ENCODE data around the gene FAM170B.

FAM170B gene

DNA sequence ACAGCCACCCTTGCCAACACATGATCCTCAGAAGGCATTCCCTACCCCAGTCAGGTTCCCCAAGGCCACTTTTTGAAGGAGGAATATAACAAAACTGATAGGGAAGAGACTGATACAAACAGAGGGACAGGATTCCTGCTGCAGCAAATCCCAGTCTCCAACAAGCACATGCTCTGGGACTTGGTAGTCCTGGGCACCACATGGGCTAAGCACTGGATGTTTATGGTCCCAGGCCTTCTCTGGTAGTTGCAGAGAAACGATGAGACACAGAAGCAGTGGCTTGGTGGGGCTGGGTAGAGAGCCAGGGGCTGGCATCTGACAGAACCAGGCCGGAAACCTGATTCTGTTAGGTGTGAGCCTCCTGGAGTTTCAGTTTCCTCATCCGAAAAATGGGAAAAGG is 21.7 kb downstream of the FAM170B start:
- Histone ChIP-seq H3K4me3 (ENCODE audit: low read depth, low read length) (no peak overlapping the region), H2BK120ac (ENCODE audit: insufficient read depth, low read length, poor library complexity) (no peak overlapping the region), H3K14ac (ENCODE audit: low read length) (no peak overlapping the region), H2AK5ac (ENCODE audit: low read length) (no peak overlapping the region), H2BK5ac (ENCODE audit: low read depth, low read length, poor library complexity) (no peak overlapping the region), H2BK12ac (ENCODE audit: low read length) (no peak overlapping the region), H4K12ac (ENCODE audit: low read depth, low read length) (no peak overlapping the region), H3K4me2 (ENCODE audit: low read length) (no peak overlapping the region), H3K9ac (ENCODE audit: low read length) (no peak overlapping the region), H4K91ac (ENCODE audit: low read depth, low read length) (no peak overlapping the region), H3K23ac (ENCODE audit: low read length) (no peak overlapping the region), H2AFZ (ENCODE audit: insufficient read depth, low read length, poor library complexity) (no peak overlapping the region), H3K27me3 (ENCODE audit: insufficient read depth, low read length) (peaks cover 6% of the 10 kb centered on the region), H3K79me1 (ENCODE audit: low read length) (no peaks in the 10 kb centered on the region), H4K8ac (ENCODE audit: low read depth, low read length) (no peak overlapping the region), H3K4ac (ENCODE audit: low read depth, low read length) (no peak overlapping the region), H3K27ac (ENCODE audit: low read depth, low read length) (no peak overlapping the region), H3K36me3 (ENCODE audit: control insufficient read depth in 1 of 2, insufficient read depth in 2 of 2, low read length in 2 of 2) (no peaks in the 10 kb centered on the region), H3K4me1 (ENCODE audit: control insufficient read depth in 1 of 2, insufficient read depth in 2 of 2, low read length in 2 of 2) (peaks cover 2 to 4% of the 10 kb centered on the region in 2 experiments), H3K79me2 (ENCODE audit: control insufficient read depth, insufficient read depth, low read length, poor library complexity) (no peaks in the 10 kb centered on the region), H3K18ac (ENCODE audit: low read length) (no peak overlapping the region), H3K9me3 (ENCODE audit: insufficient read depth, low read depth, low read length) (peaks cover 2% of the 10 kb centered on the region)
- DNase-seq: no peak
- WGBS (ENCODE audit: extremely low coverage, insufficient coverage, insufficient read length): no CpG with 5 or more reads among the region's 3 CpGs

DNA sequence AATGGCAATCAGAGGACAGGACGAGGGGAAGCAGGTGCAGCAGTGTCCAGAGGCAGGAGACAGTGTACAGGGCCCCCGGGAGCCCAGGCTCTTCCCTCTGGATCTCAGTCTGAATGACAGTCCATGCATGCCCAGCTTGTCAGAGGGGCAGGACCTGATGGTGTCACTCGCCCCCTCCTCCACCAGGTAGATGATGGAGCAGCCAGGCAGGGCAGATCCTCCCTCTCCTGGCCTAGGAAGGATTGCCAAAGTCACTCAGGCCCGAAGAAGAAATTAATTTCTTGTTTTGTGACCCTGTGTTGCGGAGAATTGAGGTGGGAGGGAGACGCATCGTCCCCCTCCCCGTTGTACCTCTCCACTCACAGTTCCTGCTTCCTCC is 22.5 kb downstream of the FAM170B start:
- no peak overlapping the region for H2BK5ac ChIP-seq (ENCODE audit: low read depth, low read length, poor library complexity)
- no peak overlapping the region for H3K14ac ChIP-seq (ENCODE audit: low read length)
- H3K79me2 ChIP-seq (ENCODE audit: control insufficient read depth, insufficient read depth, low read length, poor library complexity): no peaks in the 10 kb centered on the region
- no CpG with 5 or more reads among the region's 8 CpGs for WGBS (ENCODE audit: extremely low coverage, insufficient coverage, insufficient read length)
- H3K27me3 ChIP-seq (ENCODE audit: insufficient read depth, low read length): peaks cover 6% of the 10 kb centered on the region
- no peaks in the 10 kb centered on the region for H3K79me1 ChIP-seq (ENCODE audit: low read length)
- no peak overlapping the region for H3K27ac ChIP-seq (ENCODE audit: low read depth, low read length)
- DNase-seq: no peak
- H3K9ac ChIP-seq (ENCODE audit: low read length): no peak overlapping the region
- no peak overlapping the region for H2BK120ac ChIP-seq (ENCODE audit: insufficient read depth, low read length, poor library complexity)
- no peak overlapping the region for H4K91ac ChIP-seq (ENCODE audit: low read depth, low read length)
- no peak overlapping the region for H3K4ac ChIP-seq (ENCODE audit: low read depth, low read length)
- H3K36me3 ChIP-seq (ENCODE audit: control insufficient read depth in 1 of 2, insufficient read depth in 2 of 2, low read length in 2 of 2): no peaks in the 10 kb centered on the region
- no peak overlapping the region for H4K12ac ChIP-seq (ENCODE audit: low read depth, low read length)
- no peak overlapping the region for H2BK12ac ChIP-seq (ENCODE audit: low read length)
- H3K18ac ChIP-seq (ENCODE audit: low read length): no peak overlapping the region
- no peak overlapping the region for H3K23ac ChIP-seq (ENCODE audit: low read length)
- no peak overlapping the region for H2AK5ac ChIP-seq (ENCODE audit: low read length)
- H3K9me3 ChIP-seq (ENCODE audit: insufficient read depth, low read depth, low read length): peaks cover 2% of the 10 kb centered on the region
- no peak overlapping the region for H3K4me3 ChIP-seq (ENCODE audit: low read depth, low read length)
- H3K4me1 ChIP-seq (ENCODE audit: control insufficient read depth in 1 of 2, insufficient read depth in 2 of 2, low read length in 2 of 2): peaks cover 2 to 4% of the 10 kb centered on the region in 2 experiments
- no peak overlapping the region for H2AFZ ChIP-seq (ENCODE audit: insufficient read depth, low read length, poor library complexity)
- H3K4me2 ChIP-seq (ENCODE audit: low read length): no peak overlapping the region
- H4K8ac ChIP-seq (ENCODE audit: low read depth, low read length): no peak overlapping the region

DNA sequence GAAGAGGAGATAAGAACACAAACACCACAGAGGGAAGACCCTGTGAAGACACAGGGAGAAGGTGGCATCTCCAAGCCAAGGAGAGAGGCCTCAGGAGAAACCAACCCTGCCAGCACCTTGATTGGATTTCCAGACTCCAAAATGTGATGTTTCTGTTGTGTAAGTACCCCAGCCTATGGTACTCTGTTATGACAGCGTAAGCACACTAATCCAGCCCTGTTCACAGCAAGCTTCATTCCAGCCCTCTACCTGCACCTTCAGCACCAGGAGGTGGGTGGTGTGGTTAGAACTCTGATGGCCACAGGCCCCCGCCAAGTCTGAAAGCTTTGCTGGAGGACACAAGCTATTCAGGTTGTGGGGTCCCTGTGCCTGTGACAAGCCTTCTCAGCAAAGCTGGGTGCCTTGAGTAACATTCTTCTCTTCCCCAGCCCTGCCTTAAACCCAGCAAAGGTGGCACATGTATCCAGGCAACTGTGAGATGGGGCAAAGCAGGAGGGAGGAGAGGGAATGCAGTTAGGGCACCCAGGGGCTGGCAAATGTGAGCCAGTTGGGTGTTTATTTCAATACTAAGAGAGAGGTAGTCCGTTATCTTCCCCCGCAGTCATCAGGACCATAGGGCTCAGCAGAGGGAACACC is 23.0 kb downstream of the FAM170B start:
- Histone ChIP-seq H2AFZ (ENCODE audit: insufficient read depth, low read length, poor library complexity) (no peak overlapping the region), H2BK12ac (ENCODE audit: low read length) (no peak overlapping the region), H2AK5ac (ENCODE audit: low read length) (no peak overlapping the region), H3K4me3 (ENCODE audit: low read depth, low read length) (no peak overlapping the region), H3K79me1 (ENCODE audit: low read length) (no peaks in the 10 kb centered on the region), H3K4me1 (ENCODE audit: control insufficient read depth in 1 of 2, insufficient read depth in 2 of 2, low read length in 2 of 2) (peaks cover 2 to 4% of the 10 kb centered on the region in 2 experiments), H3K23ac (ENCODE audit: low read length) (no peak overlapping the region), H3K27me3 (ENCODE audit: insufficient read depth, low read length) (peaks cover 6% of the 10 kb centered on the region), H4K8ac (ENCODE audit: low read depth, low read length) (no peak overlapping the region), H3K18ac (ENCODE audit: low read length) (no peak overlapping the region), H2BK120ac (ENCODE audit: insufficient read depth, low read length, poor library complexity) (no peak overlapping the region), H3K9me3 (ENCODE audit: insufficient read depth, low read depth, low read length) (peaks cover 2% of the 10 kb centered on the region), H4K91ac (ENCODE audit: low read depth, low read length) (no peak overlapping the region), H4K12ac (ENCODE audit: low read depth, low read length) (no peak overlapping the region), H3K4me2 (ENCODE audit: low read length) (no peak overlapping the region), H2BK5ac (ENCODE audit: low read depth, low read length, poor library complexity) (no peak overlapping the region), H3K27ac (ENCODE audit: low read depth, low read length) (no peak overlapping the region), H3K14ac (ENCODE audit: low read length) (no peak overlapping the region), H3K4ac (ENCODE audit: low read depth, low read length) (no peak overlapping the region), H3K36me3 (ENCODE audit: control insufficient read depth in 1 of 2, insufficient read depth in 2 of 2, low read length in 2 of 2) (no peaks in the 10 kb centered on the region), H3K79me2 (ENCODE audit: control insufficient read depth, insufficient read depth, low read length, poor library complexity) (no peaks in the 10 kb centered on the region), H3K9ac (ENCODE audit: low read length) (no peak overlapping the region)
- DNase-seq: no peak
- no CpG with 5 or more reads among the region's 4 CpGs for WGBS (ENCODE audit: extremely low coverage, insufficient coverage, insufficient read length)

DNA sequence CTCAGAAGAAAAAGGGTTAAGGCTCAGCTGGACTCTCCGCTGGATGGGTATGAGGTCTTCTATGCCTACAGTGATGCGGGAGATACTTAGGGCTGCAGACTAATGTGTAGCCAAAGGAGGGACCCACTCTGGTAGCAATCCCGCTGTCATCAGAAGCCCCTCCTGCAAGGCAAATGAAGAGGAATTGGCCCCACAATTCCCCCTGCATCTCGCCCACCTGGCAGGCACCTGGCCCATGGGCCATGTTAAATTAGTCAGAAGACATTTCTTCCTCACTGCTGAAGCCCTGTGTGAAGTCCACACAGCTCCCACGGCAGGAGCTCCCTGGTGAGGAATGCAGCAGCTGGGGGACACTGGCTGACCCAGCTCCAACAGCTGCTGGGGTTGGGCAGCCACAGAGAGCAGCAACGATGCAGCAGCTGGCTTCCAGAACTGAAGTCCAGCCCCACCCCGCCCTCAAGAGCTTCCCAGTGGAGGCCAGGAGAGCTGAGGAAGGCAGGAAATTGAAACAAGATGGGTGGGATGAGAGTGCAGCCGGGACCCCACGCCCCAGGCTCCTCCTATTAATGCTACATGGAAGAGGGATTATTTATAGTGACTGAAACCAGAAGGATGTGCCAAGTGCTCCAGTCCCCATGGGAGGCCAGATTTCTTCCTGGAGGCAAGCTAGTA is 24.0 kb downstream of the FAM170B start:
- Histone ChIP-seq H3K36me3 (ENCODE audit: control insufficient read depth in 1 of 2, insufficient read depth in 2 of 2, low read length in 2 of 2) (no peaks in the 10 kb centered on the region), H3K27ac (ENCODE audit: low read depth, low read length) (no peak overlapping the region), H2BK12ac (ENCODE audit: low read length) (no peak overlapping the region), H3K14ac (ENCODE audit: low read length) (no peak overlapping the region), H4K8ac (ENCODE audit: low read depth, low read length) (no peak overlapping the region), H2AK5ac (ENCODE audit: low read length) (no peak overlapping the region), H3K4me2 (ENCODE audit: low read length) (no peak overlapping the region), H3K79me2 (ENCODE audit: control insufficient read depth, insufficient read depth, low read length, poor library complexity) (no peaks in the 10 kb centered on the region), H2BK5ac (ENCODE audit: low read depth, low read length, poor library complexity) (no peak overlapping the region), H3K4me3 (ENCODE audit: low read depth, low read length) (no peak overlapping the region), H3K4ac (ENCODE audit: low read depth, low read length) (no peak overlapping the region), H3K9me3 (ENCODE audit: insufficient read depth, low read depth, low read length) (peaks cover 2% of the 10 kb centered on the region), H2BK120ac (ENCODE audit: insufficient read depth, low read length, poor library complexity) (no peak overlapping the region), H2AFZ (ENCODE audit: insufficient read depth, low read length, poor library complexity) (no peak overlapping the region), H3K79me1 (ENCODE audit: low read length) (no peaks in the 10 kb centered on the region), H3K23ac (ENCODE audit: low read length) (no peak overlapping the region), H3K4me1 (ENCODE audit: control insufficient read depth in 1 of 2, insufficient read depth in 2 of 2, low read length in 2 of 2) (peaks cover 0 to 2% of the 10 kb centered on the region in 2 experiments), H3K9ac (ENCODE audit: low read length) (no peak overlapping the region), H4K12ac (ENCODE audit: low read depth, low read length) (no peak overlapping the region), H4K91ac (ENCODE audit: low read depth, low read length) (no peak overlapping the region), H3K27me3 (ENCODE audit: insufficient read depth, low read length) (peaks cover 2% of the 10 kb centered on the region), H3K18ac (ENCODE audit: low read length) (no peak overlapping the region)
- no CpG with 5 or more reads among the region's 9 CpGs for WGBS (ENCODE audit: extremely low coverage, insufficient coverage, insufficient read length)
- DNase-seq: no peak
